Measurements from ENCODE around the gene RPTOR. TPM values are rescaled to one million over a fixed set of nuclear protein-coding genes. Genes with fewer than 3 reads are reported as not detected.

RPTOR gene
- total RNA-seq, 2 experiments from 2014 or later: 45.3 to 49.1 TPM

GRCh38 chr17:80780381-80781198 lies 236.0 kb downstream of the RPTOR start:
- DNase-seq (peak; percentile 63), ATAC-seq (peak; percentile 54)
- no peaks in the 10 kb centered on the region for H3K27me3 Mint-ChIP-seq
- H3K36me3 Mint-ChIP-seq (ENCODE audit: low read depth): peaks cover 34% of the 10 kb centered on the region
- peaks cover 80% of the 10 kb centered on the region for H3K4me1 Mint-ChIP-seq (ENCODE audit: low read depth)
- peak overlapping the region; percentile 91 for H3K27ac Mint-ChIP-seq
- POLR2A ChIA-PET: interaction anchor here (0.7 to 3.0 kb wide), 10 partner anchors 9 to 97 kb away, joined by 3 to 21 read pairs (median 3); no protein-coding TSS in a partner anchor
- intact Hi-C loops (cut with micrococcal nuclease): loop anchor here (10.0 kb wide), 2 partner anchors 106 to 114 kb away; no protein-coding TSS in a partner anchor
- CTCF ChIA-PET: interaction anchor here (0.8 to 3.4 kb wide), 7 partner anchors 9 to 131 kb away, joined by 3 to 17 read pairs (median 3); no protein-coding TSS in a partner anchor
- H3K9me3 Mint-ChIP-seq: no peaks in the 10 kb centered on the region
- peak overlapping the region; percentile 60 for H3K4me3 Mint-ChIP-seq
- TF ChIP-seq, protein P1, sequence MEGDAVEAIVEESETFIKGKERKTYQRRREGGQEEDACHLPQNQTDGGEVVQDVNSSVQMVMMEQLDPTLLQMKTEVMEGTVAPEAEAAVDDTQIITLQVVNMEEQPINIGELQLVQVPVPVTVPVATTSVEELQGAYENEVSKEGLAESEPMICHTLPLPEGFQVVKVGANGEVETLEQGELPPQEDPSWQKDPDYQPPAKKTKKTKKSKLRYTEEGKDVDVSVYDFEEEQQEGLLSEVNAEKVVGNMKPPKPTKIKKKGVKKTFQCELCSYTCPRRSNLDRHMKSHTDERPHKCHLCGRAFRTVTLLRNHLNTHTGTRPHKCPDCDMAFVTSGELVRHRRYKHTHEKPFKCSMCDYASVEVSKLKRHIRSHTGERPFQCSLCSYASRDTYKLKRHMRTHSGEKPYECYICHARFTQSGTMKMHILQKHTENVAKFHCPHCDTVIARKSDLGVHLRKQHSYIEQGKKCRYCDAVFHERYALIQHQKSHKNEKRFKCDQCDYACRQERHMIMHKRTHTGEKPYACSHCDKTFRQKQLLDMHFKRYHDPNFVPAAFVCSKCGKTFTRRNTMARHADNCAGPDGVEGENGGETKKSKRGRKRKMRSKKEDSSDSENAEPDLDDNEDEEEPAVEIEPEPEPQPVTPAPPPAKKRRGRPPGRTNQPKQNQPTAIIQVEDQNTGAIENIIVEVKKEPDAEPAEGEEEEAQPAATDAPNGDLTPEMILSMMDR (IDR thresholded peaks at IDR 0.05): no peak

- POLR2A ChIA-PET: interaction anchor here (0.7 to 3.0 kb wide), 10 partner anchors 9 to 97 kb away, joined by 3 to 21 read pairs (median 3); no protein-coding TSS in a partner anchor
- H3K4me3 Mint-ChIP-seq: peak overlapping the region; percentile 60
- ATAC-seq: no peak
Measured at GRCh38 chr17:80781211-80781610, 236.6 kb downstream of the RPTOR start.

DNA sequence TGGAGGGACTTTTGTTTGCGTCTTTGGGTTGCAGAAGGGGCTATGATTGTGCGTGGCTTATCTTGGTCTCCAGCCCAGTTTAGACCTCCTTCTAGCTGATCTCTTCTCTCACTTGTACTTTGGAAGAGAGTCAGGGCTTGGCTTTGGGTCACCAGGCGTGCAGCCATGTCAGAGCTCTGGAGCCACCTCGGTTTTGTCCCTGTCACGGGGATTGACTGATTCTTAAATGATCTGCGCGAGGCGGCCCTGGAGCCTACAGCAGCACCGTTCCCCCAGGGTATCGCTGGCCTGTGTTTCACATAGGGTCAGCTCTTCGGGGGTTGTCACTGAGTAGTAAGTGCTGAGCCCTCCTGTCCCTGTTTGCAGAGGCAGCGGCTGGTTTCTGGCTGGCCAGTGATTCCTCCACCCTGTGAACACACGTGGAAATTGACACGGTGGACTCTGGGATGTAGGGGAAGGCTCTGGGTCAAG lies 237.2 kb downstream of the RPTOR start:
- Mint-ChIP-seq H3K27me3 (no peaks in the 10 kb centered on the region), H3K9me3 (no peaks in the 10 kb centered on the region), H3K27ac (peak overlapping the region; percentile 91), H3K36me3 (ENCODE audit: low read depth) (peaks cover 34% of the 10 kb centered on the region), H3K4me1 (ENCODE audit: low read depth) (peaks cover 83% of the 10 kb centered on the region), H3K4me3 (peak overlapping the region; percentile 60)
- ChIA-PET POLR2A (interaction anchor here (0.6 to 3.0 kb wide), 7 partner anchors 9 to 1487 kb away, joined by 3 to 21 read pairs (median 4); no protein-coding TSS in a partner anchor), CTCF (interaction anchor here (1.2 to 4.5 kb wide), 5 partner anchors 7 to 117 kb away, joined by 3 to 25 read pairs (median 7); no protein-coding TSS in a partner anchor)
- ATAC-seq (no peak), DNase-seq (no peak)
- intact Hi-C loops (cut with micrococcal nuclease): loop anchor here (10.0 kb wide), 2 partner anchors 107 to 113 kb away; no protein-coding TSS in a partner anchor
- TF ChIP-seq, protein P1 (IDR thresholded peaks at IDR 0.05): no peak

More at GRCh38 chr17:80781211-80781610, 236.6 kb downstream of the RPTOR start:
- H3K9me3 Mint-ChIP-seq: no peaks in the 10 kb centered on the region
- TF ChIP-seq, protein P1 (IDR thresholded peaks at IDR 0.05): no peak
- no peak for DNase-seq
- peak overlapping the region; percentile 91 for H3K27ac Mint-ChIP-seq
- peaks cover 36% of the 10 kb centered on the region for H3K36me3 Mint-ChIP-seq (ENCODE audit: low read depth)
- intact Hi-C loops (cut with micrococcal nuclease): loop anchor here (10.0 kb wide), 2 partner anchors 106 to 114 kb away; no protein-coding TSS in a partner anchor
- H3K27me3 Mint-ChIP-seq: no peaks in the 10 kb centered on the region
- CTCF ChIA-PET: interaction anchor here (0.8 to 3.4 kb wide), 5 partner anchors 9 to 118 kb away, joined by 3 to 17 read pairs (median 4); no protein-coding TSS in a partner anchor
- peaks cover 83% of the 10 kb centered on the region for H3K4me1 Mint-ChIP-seq (ENCODE audit: low read depth)

DNA sequence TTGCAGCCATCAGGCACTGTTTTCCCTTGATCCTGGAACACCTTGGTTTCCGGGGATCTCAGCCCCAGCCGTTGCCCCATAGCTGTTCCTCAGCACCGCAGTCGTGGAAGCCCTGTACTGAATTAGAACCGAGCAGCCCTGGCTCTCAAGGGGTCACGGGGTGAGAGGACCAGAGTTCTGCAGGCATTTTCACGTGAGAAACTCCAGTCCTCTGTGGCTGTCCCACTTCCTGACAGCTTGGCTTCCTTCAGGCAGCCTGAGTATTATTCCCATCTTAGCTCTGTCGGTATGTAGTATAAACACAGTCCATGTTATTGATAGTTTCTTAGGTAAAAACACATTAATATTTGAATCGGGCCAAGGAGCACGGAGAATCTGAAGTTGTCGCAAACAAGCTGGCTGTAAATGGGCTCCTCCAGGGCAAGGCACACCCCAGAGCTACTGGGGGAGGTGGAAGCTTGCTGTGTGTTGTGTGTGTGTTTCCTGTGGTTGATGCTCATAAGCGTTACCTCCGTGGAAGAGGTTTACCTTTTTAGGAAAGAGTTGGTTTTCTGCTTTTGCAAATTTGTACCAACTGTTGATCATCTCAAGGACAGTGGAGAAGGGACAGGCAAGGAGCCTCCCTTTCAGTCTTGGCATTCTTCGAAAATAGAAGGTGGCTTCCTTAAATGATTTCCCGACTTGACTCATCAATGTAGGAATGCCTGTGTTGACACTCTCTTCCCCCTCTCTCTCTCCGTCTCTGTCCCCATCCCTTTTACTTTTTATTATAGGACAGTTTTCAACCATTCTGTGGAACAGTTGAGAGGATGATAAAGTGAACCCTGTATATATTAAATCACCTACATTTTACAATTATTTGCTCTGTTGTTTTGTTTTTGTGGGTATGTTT lies 238.1 kb downstream of the RPTOR start:
- CTCF ChIA-PET: interaction anchor here (1.3 to 4.5 kb wide), 3 partner anchors 8 to 116 kb away, joined by 3 to 25 read pairs (median 17); no protein-coding TSS in a partner anchor
- H3K9me3 Mint-ChIP-seq: peaks cover 4% of the 10 kb centered on the region

More for the DNA sequence above, 238.1 kb downstream of the RPTOR start:
- peaks cover 34% of the 10 kb centered on the region for H3K36me3 Mint-ChIP-seq (ENCODE audit: low read depth)
- no peaks in the 10 kb centered on the region for H3K27me3 Mint-ChIP-seq
- H3K4me3 Mint-ChIP-seq: peak overlapping the region; percentile 47
- DNase-seq: peak; percentile 61
- POLR2A ChIA-PET: interaction anchor here (1.6 to 3.4 kb wide), 4 partner anchors 8 to 95 kb away, joined by 5 to 21 read pairs (median 16); no protein-coding TSS in a partner anchor
- peak; percentile 60 for ATAC-seq
- intact Hi-C loops (cut with micrococcal nuclease): loop anchor here (10.0 kb wide), 2 partner anchors 108 to 112 kb away; no protein-coding TSS in a partner anchor
- peaks cover 86% of the 10 kb centered on the region for H3K4me1 Mint-ChIP-seq (ENCODE audit: low read depth)
- TF ChIP-seq, protein P1 (IDR thresholded peaks at IDR 0.05): no peak
- peak overlapping the region; percentile 84 for H3K27ac Mint-ChIP-seq

Data from activated CD8-positive, alpha-beta T cell treated with anti-CD3 and anti-CD28 coated beads for 36 hours (primary cell).